GM12878 (cell line): ENCODE measurements around the gene CHPT1. TPM values are rescaled to one million over a fixed set of nuclear protein-coding genes. Genes with fewer than 3 reads are reported as not detected.
A peak's percentile ranks its signal among the peaks of the same experiment; 100 is the strongest.

Source experiments
- ATAC-seq: fragments of 200-7000 bp; cut with Tn5 transposase; 3 replicates; pipeline ENCODE4 v1.9.1; 2020; ENCODE audit warnings: mild to moderate bottlenecking, moderate library complexity
- BruUV-seq: library from RNA; stranded (reverse); fragments of 400-500 nt; replicated peaks from 2 replicates; lab custom pipeline; 2021; lab: Mats Ljungman, UMichigan
- CTCF ChIA-PET: fragments of 300-600 bp; sonication (Branson Sonifier 250); formaldehyde crosslinking; extraction: SDS; loops from one replicate; lab custom pipeline; 2021; ENCODE audit warnings: inconsistent platforms; lab: Yijun Ruan, JAX
- POLR2A ChIA-PET: fragments of 350-600 bp; formaldehyde crosslinking; extraction: SDS; loops from one replicate; lab custom pipeline; 2021; ENCODE audit warnings: inconsistent platforms; lab: Charles Lee
- RAD21 ChIA-PET: fragments of 300-600 bp; sonication (Branson Sonifier 250); formaldehyde crosslinking; loops from one replicate; lab custom pipeline; 2023; ENCODE audit warnings: antibody characterized with exemption; ENCODE audit not compliant: unreplicated experiment; lab: Charles Lee
- SMC1A ChIA-PET: fragments of 300-600 bp; sonication (Branson Sonifier 250); formaldehyde crosslinking; loops from one replicate; lab custom pipeline; 2023; ENCODE audit not compliant: unreplicated experiment, uncharacterized antibody; lab: Charles Lee
- DNase-seq: peaks from one replicate; pipeline ENCODE4 v3.0.0-alpha.2; 2011; ENCODE audit warnings: low read depth, low spot score
- FAIRE-seq: peaks from 3 replicates; lab custom pipeline; 2011; peaks lifted over from hg19 to GRCh38; lab: Jason Lieb, UNC
- H2AFZ ChIP-seq: 2 replicates; pipeline ENCODE4 v1.6.0; 2011; ENCODE audit warnings: low read depth, low read length, control low read depth; ENCODE audit not compliant: control insufficient read depth
- H3K27ac ChIP-seq: 2 replicates; pipeline ENCODE4 v1.5.1; 2011; ENCODE audit warnings: control low read depth; ENCODE audit not compliant: control insufficient read depth, insufficient read depth
- H3K27me3 ChIP-seq, 2 experiments: replicated peaks in 1 of 2; 2 replicates each; pipeline versions ENCODE4 v1.6.0 to v1.6.1; 2011; ENCODE audit warnings: low read length in 1 of 2; ENCODE audit not compliant: control insufficient read depth in 2 of 2, insufficient read depth in 2 of 2
- H3K36me3 ChIP-seq, 2 experiments: 2 replicates each; pipeline ENCODE4 v1.5.1; 2011; ENCODE audit warnings: low read length in 1 of 2; ENCODE audit not compliant: control insufficient read depth in 2 of 2, insufficient read depth in 2 of 2
- H3K4me1 ChIP-seq: 2 replicates; pipeline ENCODE4 v1.6.1; 2011; ENCODE audit warnings: mild to moderate bottlenecking, low read length, moderate library complexity, mixed read lengths; ENCODE audit not compliant: control insufficient read depth, insufficient read depth
- H3K4me2 ChIP-seq: 2 replicates; pipeline ENCODE4 v1.6.0; 2011; ENCODE audit warnings: control low read depth; ENCODE audit not compliant: control insufficient read depth, insufficient read depth
- H3K4me3 ChIP-seq: fragments of 200-600 bp; sonication (generic); 2 replicates; pipeline ENCODE4 v1.5.1; 2016
- H3K79me2 ChIP-seq: 2 replicates; pipeline ENCODE4 v1.6.0; 2011; ENCODE audit warnings: low read length; ENCODE audit not compliant: control insufficient read depth, insufficient read depth
- H3K9ac ChIP-seq: 2 replicates; pipeline ENCODE4 v1.8.0; 2011; ENCODE audit warnings: low read length, control low read depth, mixed read lengths; ENCODE audit not compliant: control insufficient read depth, insufficient read depth
- H3K9me3 ChIP-seq: replicated peaks from 3 replicates; pipeline ENCODE4 v1.5.1; 2011; ENCODE audit warnings: mild to moderate bottlenecking, low read length; ENCODE audit not compliant: control insufficient read depth, insufficient read depth
- H4K20me1 ChIP-seq: 2 replicates; pipeline ENCODE4 v1.6.0; 2011; ENCODE audit not compliant: control insufficient read depth, insufficient read depth
- BMI1 ChIP-seq: fragments of 450-650 bp; IDR thresholded peaks from 2 replicates; pipeline ENCODE4 v1.6.1; 2016; ENCODE audit warnings: mild to moderate bottlenecking, moderate library complexity, borderline replicate concordance
- CBFB ChIP-seq: IDR thresholded peaks from 2 replicates; pipeline ENCODE4 v1.6.1; 2016; ENCODE audit warnings: antibody characterized with exemption, low read depth
- GATAD2B ChIP-seq: fragments of 450-650 bp; conservative IDR thresholded peaks from 2 replicates; pipeline ENCODE4 v1.6.1; 2017; ENCODE audit warnings: low read depth, mild to moderate bottlenecking, moderate library complexity
- HCFC1 ChIP-seq: fragments of 150-350 bp; IDR thresholded peaks from 2 replicates; pipeline ENCODE4 v1.6.1; 2014; ENCODE audit warnings: low read length
- HDAC2 ChIP-seq: fragments of 200-600 bp; sonication (generic); IDR thresholded peaks from 2 replicates; pipeline ENCODE4 v1.6.1; 2017
- IRF4 ChIP-seq: IDR thresholded peaks from 2 replicates; pipeline ENCODE4 v1.6.1; 2011; ENCODE audit warnings: low read depth, low read length
- MEF2B ChIP-seq: fragments of 450-650 bp; IDR thresholded peaks from 2 replicates; pipeline ENCODE4 v1.6.1; 2018; ENCODE audit warnings: mild to moderate bottlenecking, moderate library complexity; ENCODE audit not compliant: partially characterized antibody, poor library complexity, severe bottlenecking
- NR2C1 ChIP-seq: fragments of 450-650 bp; IDR thresholded peaks from 2 replicates; pipeline ENCODE4 v1.6.1; 2017; ENCODE audit warnings: antibody characterized with exemption, mild to moderate bottlenecking, moderate library complexity
- RELA ChIP-seq: fragments of 450-650 bp; IDR thresholded peaks from 2 replicates; pipeline ENCODE4 v1.8.0; 2014; ENCODE audit warnings: borderline replicate concordance; ENCODE audit not compliant: partially characterized antibody
- TBL1XR1 ChIP-seq: IDR thresholded peaks from 2 replicates; pipeline ENCODE4 v1.6.1; 2012; ENCODE audit warnings: low read depth, low read length, improper control_type of control experiment
- ZNF24 ChIP-seq: fragments of 450-650 bp; IDR thresholded peaks from 2 replicates; pipeline ENCODE4 v1.6.1; 2017; ENCODE audit warnings: antibody characterized with exemption, mild to moderate bottlenecking
- ZZZ3 ChIP-seq: IDR thresholded peaks from 2 replicates; pipeline ENCODE4 v1.6.1; 2011; ENCODE audit warnings: low read depth; ENCODE audit not compliant: control insufficient read depth, insufficient read length
- WGBS: methylation state at CpG from one replicate; pipeline ENCODE4 v1.1.6; 2016; ENCODE audit warnings: low lambda C conversion rate; ENCODE audit not compliant: insufficient replicate concordance, insufficient coverage; ENCODE audit errors: missing lambda C conversion rate; 5-methylcytosine and 5-hydroxymethylcytosine counted together
- in situ Hi-C: fragments of 300-500 bp; cut with MboI; formaldehyde crosslinking; loops from 9 replicates; pipeline ENCODE4 v1.14.3; 2018; ENCODE audit warnings: mixed read lengths
- intact Hi-C: fragments of 100-400 bp; cut with micrococcal nuclease; formaldehyde crosslinking; loops from one replicate; pipeline ENCODE4 v1.14.2; 2022; ENCODE audit not compliant: unreplicated experiment
- polyA plus RNA-seq, 11 experiments: library from polyadenylated mRNA; depleted of rRNA in 4 of 11; unstranded in 6 of 11; stranded (reverse) in 5 of 11; fragments of >200 nt; fragmentation: Nextera tagmentation in 4 of 11; fragmentation: Illumina TruSeq in 1 of 11; extraction: Ambion mirVana in 4 of 11; extraction: Trizol in 1 of 11; gene quantifications; 1 replicate in 1 of 11; 2 replicates in 10 of 11; pipeline versions ENCODE4 v1.2.1 to v1.2.3, GENCODE V29; 2011 to 2016; ENCODE audit warnings: inconsistent platforms in 2 of 11, missing spikeins in 2 of 11, low read depth in 1 of 11
- total RNA-seq, 4 experiments: library from RNA; depleted of rRNA in 3 of 4; stranded (reverse); fragments of >200 nt in 3 of 4; fragmentation: Illumina TruSeq in 1 of 4; extraction: Trizol in 1 of 4; gene quantifications; 2 replicates each; pipeline versions ENCODE4 v1.2.1 to v1.2.3, GENCODE V29; 2013 to 2021
- TF ChIP-seq, protein P1 (sequence below): fragments of 450-650 bp; IDR thresholded peaks from 2 replicates; pipeline ENCODE4 v1.6.1; 2014; ENCODE audit warnings: mild to moderate bottlenecking
- TF ChIP-seq, protein P2 (sequence below): IDR thresholded peaks from 2 replicates; pipeline ENCODE4 v1.6.1; 2011; ENCODE audit warnings: low read depth, mild to moderate bottlenecking, low read length, moderate library complexity, borderline replicate concordance; ENCODE audit errors: extremely low read depth
- TF ChIP-seq, protein P3 (sequence below): IDR thresholded peaks from 2 replicates; pipeline ENCODE4 v1.6.1; 2011; ENCODE audit warnings: mild to moderate bottlenecking, low read depth, low read length, moderate library complexity; ENCODE audit not compliant: insufficient replicate concordance
- TF ChIP-seq, protein P4 (sequence below): fragments of 450-650 bp; IDR thresholded peaks from 2 replicates; pipeline ENCODE4 v1.6.1; 2017; ENCODE audit warnings: low read depth, mild to moderate bottlenecking, moderate library complexity
- TF ChIP-seq, protein P5 (sequence below): IDR thresholded peaks from 2 replicates; pipeline ENCODE4 v1.6.1; 2011; ENCODE audit warnings: borderline replicate concordance, low read depth, mild to moderate bottlenecking, moderate library complexity, mixed read lengths, low read length; ENCODE audit not compliant: insufficient read depth; ENCODE audit errors: extremely low read length

CHPT1 gene
- total and polyA plus RNA-seq, 10 of the 15 experiments (the other 5 are each of a cell fraction or from before 2014, with no cell fraction given) = 0.85 to 10.2 (median 3.9) TPM

DNA sequence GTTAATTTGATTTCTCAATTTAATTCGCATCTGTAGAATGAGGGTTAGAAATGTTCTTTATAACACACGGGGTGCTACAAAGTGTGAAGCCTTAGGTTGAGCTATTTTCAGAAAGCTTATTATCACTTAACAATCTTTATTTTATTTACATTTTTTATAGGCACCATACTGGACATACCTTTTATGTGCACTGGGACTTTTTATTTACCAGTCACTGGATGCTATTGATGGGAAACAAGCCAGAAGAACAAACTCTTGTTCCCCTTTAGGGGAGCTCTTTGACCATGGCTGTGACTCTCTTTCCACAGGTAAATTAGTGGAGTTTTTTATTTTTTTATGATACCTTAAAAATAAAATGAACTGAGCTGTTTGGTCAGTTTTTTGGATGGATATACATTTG, 16.5 kb downstream of the CHPT1 start (continued):
- TF ChIP-seq CBFB (no peak), RELA (no peak)

DNA sequence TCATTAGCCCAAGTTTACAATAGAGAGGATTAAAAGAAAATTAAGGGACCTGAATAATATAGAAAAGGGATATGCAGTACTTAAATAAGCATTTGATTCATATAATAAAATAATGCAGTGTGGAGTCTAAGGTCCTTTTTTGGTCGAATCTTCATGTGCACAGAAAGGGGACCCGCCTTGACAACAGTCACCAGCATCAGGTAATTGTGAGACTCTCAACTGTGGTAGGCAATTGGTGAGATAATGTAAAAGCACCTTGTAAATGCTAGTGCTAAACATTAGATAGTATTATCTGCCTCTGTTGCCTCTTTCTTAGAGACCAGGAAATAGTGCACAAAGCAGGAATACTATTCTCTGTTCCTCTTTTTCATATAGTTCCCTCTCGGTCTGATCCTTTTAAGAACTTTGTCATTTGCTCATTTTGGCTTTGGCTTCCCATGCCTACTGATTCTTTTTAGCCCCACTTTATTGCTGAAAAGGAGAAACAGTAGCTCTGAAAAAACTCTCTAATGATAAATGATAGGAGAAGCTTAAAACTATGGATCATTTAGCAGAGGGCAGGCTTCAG, 17.5 kb downstream of the CHPT1 start:
- no peak overlapping the region for H2AFZ ChIP-seq
- no peaks in the 10 kb centered on the region for H3K4me1 ChIP-seq
- ChIA-PET SMC1A (interaction anchor here (0.9 to 1.2 kb wide), 3 partner anchors 8 to 45 kb away, joined by 3 to 5 read pairs (median 4); no protein-coding TSS in a partner anchor), POLR2A (no interaction called here), RAD21 (no interaction called here), CTCF (interaction anchor here (1.0 kb wide), 1 partner anchor 45 kb away, joined by 3 read pairs; no protein-coding TSS in a partner anchor)
- no peaks in the 10 kb centered on the region for H3K36me3 ChIP-seq
- no peak overlapping the region for H3K4me3 ChIP-seq
- in situ Hi-C loops (no loop called here), intact Hi-C loops (no loop called here)
- BruUV-seq = no TSS peak
- H3K79me2 ChIP-seq = no peaks in the 10 kb centered on the region
- 43% methylated on average over 3 of the region's 3 CpGs for WGBS
- H3K4me2 ChIP-seq = no peak overlapping the region
- no peaks in the 10 kb centered on the region for H3K9me3 ChIP-seq
- peaks cover 4% of the 10 kb centered on the region; the same call in 1 of the 2 replicates for H4K20me1 ChIP-seq
- no peak overlapping the region for H3K27ac ChIP-seq
- FAIRE-seq (peak; percentile 82), DNase-seq (no peak), ATAC-seq (no peak)
- no peaks in the 10 kb centered on the region for H3K27me3 ChIP-seq
- H3K9ac ChIP-seq = no peak overlapping the region
- TF ChIP-seq, protein P1, sequence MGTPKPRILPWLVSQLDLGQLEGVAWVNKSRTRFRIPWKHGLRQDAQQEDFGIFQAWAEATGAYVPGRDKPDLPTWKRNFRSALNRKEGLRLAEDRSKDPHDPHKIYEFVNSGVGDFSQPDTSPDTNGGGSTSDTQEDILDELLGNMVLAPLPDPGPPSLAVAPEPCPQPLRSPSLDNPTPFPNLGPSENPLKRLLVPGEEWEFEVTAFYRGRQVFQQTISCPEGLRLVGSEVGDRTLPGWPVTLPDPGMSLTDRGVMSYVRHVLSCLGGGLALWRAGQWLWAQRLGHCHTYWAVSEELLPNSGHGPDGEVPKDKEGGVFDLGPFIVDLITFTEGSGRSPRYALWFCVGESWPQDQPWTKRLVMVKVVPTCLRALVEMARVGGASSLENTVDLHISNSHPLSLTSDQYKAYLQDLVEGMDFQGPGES = no peak
- TF ChIP-seq, protein P2, sequence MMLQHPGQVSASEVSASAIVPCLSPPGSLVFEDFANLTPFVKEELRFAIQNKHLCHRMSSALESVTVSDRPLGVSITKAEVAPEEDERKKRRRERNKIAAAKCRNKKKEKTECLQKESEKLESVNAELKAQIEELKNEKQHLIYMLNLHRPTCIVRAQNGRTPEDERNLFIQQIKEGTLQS = no peak
- TF ChIP-seq TBL1XR1 (no peak), HCFC1 (no peak), BMI1 (no peak), ZNF24 (no peak), MEF2B (no peak), GATAD2B (no peak), HDAC2 (no peak), IRF4 (no peak), ZZZ3 (no peak), NR2C1 (no peak)
- TF ChIP-seq, protein P3, sequence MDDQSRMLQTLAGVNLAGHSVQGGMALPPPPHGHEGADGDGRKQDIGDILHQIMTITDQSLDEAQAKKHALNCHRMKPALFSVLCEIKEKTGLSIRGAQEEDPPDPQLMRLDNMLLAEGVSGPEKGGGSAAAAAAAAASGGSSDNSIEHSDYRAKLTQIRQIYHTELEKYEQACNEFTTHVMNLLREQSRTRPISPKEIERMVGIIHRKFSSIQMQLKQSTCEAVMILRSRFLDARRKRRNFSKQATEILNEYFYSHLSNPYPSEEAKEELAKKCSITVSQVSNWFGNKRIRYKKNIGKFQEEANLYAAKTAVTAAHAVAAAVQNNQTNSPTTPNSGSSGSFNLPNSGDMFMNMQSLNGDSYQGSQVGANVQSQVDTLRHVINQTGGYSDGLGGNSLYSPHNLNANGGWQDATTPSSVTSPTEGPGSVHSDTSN = no peak
- TF ChIP-seq, protein P4, sequence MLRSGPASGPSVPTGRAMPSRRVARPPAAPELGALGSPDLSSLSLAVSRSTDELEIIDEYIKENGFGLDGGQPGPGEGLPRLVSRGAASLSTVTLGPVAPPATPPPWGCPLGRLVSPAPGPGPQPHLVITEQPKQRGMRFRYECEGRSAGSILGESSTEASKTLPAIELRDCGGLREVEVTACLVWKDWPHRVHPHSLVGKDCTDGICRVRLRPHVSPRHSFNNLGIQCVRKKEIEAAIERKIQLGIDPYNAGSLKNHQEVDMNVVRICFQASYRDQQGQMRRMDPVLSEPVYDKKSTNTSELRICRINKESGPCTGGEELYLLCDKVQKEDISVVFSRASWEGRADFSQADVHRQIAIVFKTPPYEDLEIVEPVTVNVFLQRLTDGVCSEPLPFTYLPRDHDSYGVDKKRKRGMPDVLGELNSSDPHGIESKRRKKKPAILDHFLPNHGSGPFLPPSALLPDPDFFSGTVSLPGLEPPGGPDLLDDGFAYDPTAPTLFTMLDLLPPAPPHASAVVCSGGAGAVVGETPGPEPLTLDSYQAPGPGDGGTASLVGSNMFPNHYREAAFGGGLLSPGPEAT = no peak
- TF ChIP-seq, protein P5, sequence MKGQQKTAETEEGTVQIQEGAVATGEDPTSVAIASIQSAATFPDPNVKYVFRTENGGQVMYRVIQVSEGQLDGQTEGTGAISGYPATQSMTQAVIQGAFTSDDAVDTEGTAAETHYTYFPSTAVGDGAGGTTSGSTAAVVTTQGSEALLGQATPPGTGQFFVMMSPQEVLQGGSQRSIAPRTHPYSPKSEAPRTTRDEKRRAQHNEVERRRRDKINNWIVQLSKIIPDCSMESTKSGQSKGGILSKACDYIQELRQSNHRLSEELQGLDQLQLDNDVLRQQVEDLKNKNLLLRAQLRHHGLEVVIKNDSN = no peak
